Measurements from ENCODE around the gene MYO5A. TPM values are rescaled to one million over a fixed set of nuclear protein-coding genes. Genes with fewer than 3 reads are reported as not detected.

MYO5A gene
- total RNA-seq, 1 experiment from 2014 or later: 21.8 TPM

DNA sequence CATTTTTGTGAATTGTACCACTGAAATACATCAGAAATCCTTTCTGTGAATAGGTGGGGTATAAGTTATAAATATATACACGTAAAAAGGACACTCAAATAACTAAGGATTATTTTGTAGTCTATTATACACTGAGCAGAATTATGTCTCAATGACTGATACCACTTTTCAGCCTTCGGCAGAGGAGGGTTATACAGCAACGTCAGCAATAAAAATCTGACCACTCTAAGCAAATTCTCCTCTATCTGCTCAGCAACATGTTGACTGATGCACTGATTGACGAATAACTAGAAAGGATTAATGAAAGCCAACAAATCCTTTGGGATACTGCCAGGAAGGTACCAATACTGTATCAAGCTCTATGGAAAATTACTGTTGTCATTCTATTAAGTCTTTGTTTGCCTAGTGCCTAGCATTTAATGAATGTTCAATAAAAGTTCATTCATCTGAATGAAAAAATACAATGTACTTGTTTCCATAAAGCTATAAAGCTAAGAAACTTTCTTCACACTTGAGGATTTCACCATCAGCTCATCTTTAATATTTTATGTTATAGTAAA lies 34.9 kb upstream of the MYO5A start:
- Histone ChIP-seq H2AK5ac (ENCODE audit: insufficient read length, low read length) (no peak overlapping the region), H3K79me1 (ENCODE audit: insufficient read depth, low read depth, low read length, poor library complexity, severe bottlenecking) (peaks cover 3% of the 10 kb centered on the region), H3K4me1 (ENCODE audit: insufficient read depth, low read length) (no peaks in the 10 kb centered on the region), H2AFZ (ENCODE audit: low read length) (no peak overlapping the region), H3K79me2 (ENCODE audit: insufficient read depth, low read length) (peaks cover 84% of the 10 kb centered on the region), H3K9ac (ENCODE audit: extremely low read depth, insufficient read length, low read length) (no peak overlapping the region), H3T11ph (ENCODE audit: low read length) (no peak overlapping the region), H2BK120ac (ENCODE audit: low read depth, low read length, poor library complexity, severe bottlenecking) (no peak overlapping the region), H2BK12ac (ENCODE audit: insufficient read length, low read depth, low read length) (no peak overlapping the region), H3K23me2 (ENCODE audit: insufficient read length, low read depth, low read length, poor library complexity, severe bottlenecking) (peaks cover 7% of the 10 kb centered on the region), H3K4ac (ENCODE audit: low read depth, low read length) (no peak overlapping the region), H3K18ac (ENCODE audit: insufficient read length, low read depth, low read length) (no peak overlapping the region), H4K8ac (replicated peaks; ENCODE audit: insufficient read length, low read depth, low read length) (no peak overlapping the region), H4K5ac (ENCODE audit: insufficient read length, low read depth, low read length) (no peak overlapping the region), H3K27ac (ENCODE audit: insufficient read length, low read depth, low read length) (no peak overlapping the region), H2BK15ac (ENCODE audit: low read depth, low read length) (no peak overlapping the region), H3K56ac (ENCODE audit: insufficient read length, low read depth, low read length) (no peak overlapping the region), H3K4me2 (ENCODE audit: insufficient read depth, insufficient read length, low read length) (no peak overlapping the region), H3K9me3 (ENCODE audit: control insufficient read depth, low read depth, low read length) (no peaks in the 10 kb centered on the region), H2BK20ac (ENCODE audit: low read depth, low read length, poor library complexity, severe bottlenecking) (no peak overlapping the region), H4K91ac (ENCODE audit: insufficient read length, low read depth, low read length) (no peak overlapping the region), H3K27me3 (ENCODE audit: insufficient read depth, low read length) (no peaks in the 10 kb centered on the region), H3K14ac (ENCODE audit: insufficient read depth, low read length) (no peak overlapping the region), H3K23ac (ENCODE audit: insufficient read length, low read depth, low read length) (no peak overlapping the region), H2BK5ac (ENCODE audit: insufficient read length, low read length) (no peak overlapping the region), H4K20me1 (ENCODE audit: control insufficient read depth, insufficient read depth, insufficient read length) (no peaks in the 10 kb centered on the region)
- TF ChIP-seq, protein P1, sequence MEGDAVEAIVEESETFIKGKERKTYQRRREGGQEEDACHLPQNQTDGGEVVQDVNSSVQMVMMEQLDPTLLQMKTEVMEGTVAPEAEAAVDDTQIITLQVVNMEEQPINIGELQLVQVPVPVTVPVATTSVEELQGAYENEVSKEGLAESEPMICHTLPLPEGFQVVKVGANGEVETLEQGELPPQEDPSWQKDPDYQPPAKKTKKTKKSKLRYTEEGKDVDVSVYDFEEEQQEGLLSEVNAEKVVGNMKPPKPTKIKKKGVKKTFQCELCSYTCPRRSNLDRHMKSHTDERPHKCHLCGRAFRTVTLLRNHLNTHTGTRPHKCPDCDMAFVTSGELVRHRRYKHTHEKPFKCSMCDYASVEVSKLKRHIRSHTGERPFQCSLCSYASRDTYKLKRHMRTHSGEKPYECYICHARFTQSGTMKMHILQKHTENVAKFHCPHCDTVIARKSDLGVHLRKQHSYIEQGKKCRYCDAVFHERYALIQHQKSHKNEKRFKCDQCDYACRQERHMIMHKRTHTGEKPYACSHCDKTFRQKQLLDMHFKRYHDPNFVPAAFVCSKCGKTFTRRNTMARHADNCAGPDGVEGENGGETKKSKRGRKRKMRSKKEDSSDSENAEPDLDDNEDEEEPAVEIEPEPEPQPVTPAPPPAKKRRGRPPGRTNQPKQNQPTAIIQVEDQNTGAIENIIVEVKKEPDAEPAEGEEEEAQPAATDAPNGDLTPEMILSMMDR (conservative IDR thresholded peaks at IDR 0.05): no peak
- Mint-ChIP-seq H3K27me3 (ENCODE audit: low read depth) (no peaks in the 10 kb centered on the region), H3K36me3 (ENCODE audit: insufficient read depth in 1 of 3, low read depth in 3 of 3) (peaks cover 3 to 19% (median 14%) of the 10 kb centered on the region in 3 experiments; a peak in 6 of 7 replicates), H3K27ac (no peak overlapping the region), H3K4me1 (peaks cover 29 to 36% of the 10 kb centered on the region in 2 experiments), H3K9me3 (no peaks in the 10 kb centered on the region), H3K4me3 (no peak overlapping the region)
- no peak for DNase-seq
- WGBS (ENCODE audit: extremely low coverage, insufficient read length, low lambda C conversion rate): no CpG with 5 or more reads among the region's 4 CpGs
